Spleen (tissue), 7 donors: Measurements from ENCODE around the gene ABCC5.

Experiments used
- POLR2A ChIP-seq, 3 donors: fragments of 450-650 bp; IDR thresholded peaks; one replicate each; pipeline ENCODE4 v1.5.1; 2017; ENCODE audit warnings: antibody characterized with exemption in 3 of 3, mild to moderate bottlenecking in 1 of 3
- POLR2AphosphoS5 ChIP-seq, 3 donors: sonication (generic); formaldehyde crosslinking; IDR thresholded peaks; one replicate each; pipeline ENCODE4 v1.5.1; 2017; ENCODE audit warnings: antibody characterized with exemption in 3 of 3
- TF ChIP-seq, protein P1 (sequence below), 11 experiments: fragments of 200-600 bp in 7 of 11; fragments of 450-650 bp in 4 of 11; sonication (generic) in 4 of 11; IDR thresholded peaks in 8 of 11; conservative IDR thresholded peaks in 3 of 11; 1 replicate in 7 of 11; 2 replicates in 4 of 11; pipeline versions ENCODE4 v1.4.0 to v1.8.0; 2016 to 2021; ENCODE audit warnings: antibody characterized with exemption in 11 of 11, inconsistent platforms in 4 of 11, mild to moderate bottlenecking in 1 of 11
- donor health status: DM: no; HTN: no; CAD: no; lungs with moderate emphysema.
- donor health status: DM: no; HTN: no; CAD: no.
- donor health status: DM: no; HTN: no; CAD: no.

DNA sequence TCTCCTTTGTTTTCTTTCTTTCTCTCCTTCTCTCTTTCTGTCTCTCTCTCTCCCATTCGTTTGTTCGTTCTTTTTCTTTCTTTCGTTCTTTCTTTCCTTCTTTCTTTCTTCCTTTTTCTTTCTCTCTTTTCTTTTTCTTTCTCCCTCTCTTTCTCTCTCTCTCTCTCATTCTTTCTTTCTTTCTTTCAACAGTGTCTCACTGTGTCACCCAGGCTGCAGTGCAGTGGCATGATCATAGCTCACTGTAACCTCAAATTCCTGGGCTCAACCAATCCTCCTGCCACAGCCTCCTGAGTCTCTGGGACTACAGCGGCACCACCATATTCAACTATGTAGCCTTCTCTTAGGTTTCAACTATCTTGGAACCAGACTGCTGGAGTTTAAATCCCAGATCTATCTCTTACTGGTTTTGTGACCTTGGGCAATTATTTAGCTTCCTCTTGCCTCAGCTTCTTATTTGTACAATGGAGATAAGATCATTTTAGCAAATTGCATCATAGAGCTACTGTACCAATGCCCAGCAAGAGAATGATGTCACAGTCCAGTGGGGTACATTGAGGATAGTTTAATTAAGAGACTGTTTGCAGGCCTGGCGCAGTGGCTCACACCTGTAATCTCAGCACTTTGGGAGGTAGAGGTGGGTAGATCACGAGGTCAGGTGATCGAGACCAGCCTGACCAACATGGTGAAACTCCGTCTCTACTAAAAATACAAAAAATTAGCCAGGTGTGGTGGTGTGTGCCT is 105.7 kb downstream of the ABCC5 start:
- TF ChIP-seq, protein P1, sequence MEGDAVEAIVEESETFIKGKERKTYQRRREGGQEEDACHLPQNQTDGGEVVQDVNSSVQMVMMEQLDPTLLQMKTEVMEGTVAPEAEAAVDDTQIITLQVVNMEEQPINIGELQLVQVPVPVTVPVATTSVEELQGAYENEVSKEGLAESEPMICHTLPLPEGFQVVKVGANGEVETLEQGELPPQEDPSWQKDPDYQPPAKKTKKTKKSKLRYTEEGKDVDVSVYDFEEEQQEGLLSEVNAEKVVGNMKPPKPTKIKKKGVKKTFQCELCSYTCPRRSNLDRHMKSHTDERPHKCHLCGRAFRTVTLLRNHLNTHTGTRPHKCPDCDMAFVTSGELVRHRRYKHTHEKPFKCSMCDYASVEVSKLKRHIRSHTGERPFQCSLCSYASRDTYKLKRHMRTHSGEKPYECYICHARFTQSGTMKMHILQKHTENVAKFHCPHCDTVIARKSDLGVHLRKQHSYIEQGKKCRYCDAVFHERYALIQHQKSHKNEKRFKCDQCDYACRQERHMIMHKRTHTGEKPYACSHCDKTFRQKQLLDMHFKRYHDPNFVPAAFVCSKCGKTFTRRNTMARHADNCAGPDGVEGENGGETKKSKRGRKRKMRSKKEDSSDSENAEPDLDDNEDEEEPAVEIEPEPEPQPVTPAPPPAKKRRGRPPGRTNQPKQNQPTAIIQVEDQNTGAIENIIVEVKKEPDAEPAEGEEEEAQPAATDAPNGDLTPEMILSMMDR (IDR thresholded peaks at IDR 0.05 in 8 of 11, conservative IDR thresholded peaks at IDR 0.05 in 3 of 11): no peak
- TF ChIP-seq POLR2AphosphoS5 (IDR thresholded peaks at IDR 0.05) (no peak), POLR2A (IDR thresholded peaks at IDR 0.05) (no peak)
